ENCODE results near the gene CFAP70.

DNA sequence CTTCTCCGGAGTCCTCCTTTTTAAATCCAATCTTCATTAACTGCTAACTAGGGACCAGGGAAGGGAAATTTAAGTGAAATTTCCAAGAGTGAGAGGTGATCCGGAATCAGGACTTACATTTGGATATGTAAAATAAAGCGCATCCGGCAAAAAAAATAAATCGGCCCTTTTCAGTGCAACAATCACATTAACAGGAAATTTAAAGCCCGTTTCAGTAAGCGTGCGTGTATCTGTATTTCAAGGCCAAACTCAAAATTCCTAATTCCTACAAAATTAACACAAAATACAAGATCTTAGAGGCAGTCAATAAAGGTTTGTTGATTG, 112.4 kb downstream of the CFAP70 start:
- TF ChIP-seq CTCF (IDR thresholded peaks at IDR 0.05; ENCODE audit: low read depth, low read length) (no peak), EZH2phosphoT487 (IDR thresholded peaks at IDR 0.05; ENCODE audit: low read depth) (no peak)
